Medulla oblongata (tissue), 1 donor: ENCODE measurements around the gene LRRC72.
"Not testable (repeated sequence)": the region's sequence is repeated elsewhere in the genome, so short reads cannot be mapped to it uniquely, and the experiment has no call there.

ENCODE experiments used
- DNase-seq: peaks from one replicate; pipeline ENCODE4 v3.0.0-alpha.2; 2015; ENCODE audit errors: extremely low spot score

The LRRC72 gene

GRCh38 chr7:16528520-16528919 lies 1.9 kb downstream of the LRRC72 start:
- DNase-seq, result no peak

- no peak for DNase-seq
These were observed 3.1 kb downstream of the LRRC72 start for GRCh38 chr7:16529697-16530096.

DNA sequence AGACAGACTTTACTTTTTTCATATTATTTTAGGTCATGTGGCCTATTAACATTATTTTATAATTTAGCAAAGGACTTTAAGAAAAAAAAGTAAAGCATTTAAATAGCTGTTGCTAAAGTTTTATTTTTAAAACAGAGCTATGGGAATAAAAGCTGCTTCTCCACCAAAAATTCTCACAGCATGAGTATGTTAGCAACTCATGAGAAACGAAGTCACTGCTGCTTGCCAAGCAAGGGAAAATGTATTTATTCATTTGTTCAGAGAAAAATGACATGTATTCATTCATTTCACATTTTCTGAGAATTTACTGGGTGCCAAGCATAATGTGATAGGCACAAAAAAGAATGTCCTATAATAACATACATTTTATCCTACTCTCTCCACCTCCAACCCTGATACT lies 5.1 kb downstream of the LRRC72 start:
- no peak for DNase-seq

DNA sequence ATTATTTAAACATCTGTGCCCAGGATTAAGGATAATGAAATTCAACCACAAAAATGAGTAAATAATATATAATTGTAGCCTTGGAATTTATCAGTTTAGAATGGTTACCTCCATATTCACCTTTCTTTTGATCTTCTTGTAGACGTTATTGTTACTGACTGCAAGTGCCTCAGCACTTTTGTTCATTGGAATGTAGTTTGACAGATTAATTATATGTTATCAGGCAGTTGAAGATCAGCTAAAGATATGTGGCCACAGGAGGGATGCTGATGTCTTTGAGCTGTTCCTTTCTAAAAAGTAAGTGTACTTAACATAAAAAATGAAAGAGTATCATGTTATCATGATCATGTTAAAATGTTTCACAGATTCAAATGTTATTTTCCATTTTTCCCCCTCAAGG lies 5.6 kb downstream of the LRRC72 start:
- no peak for DNase-seq

- no peak for DNase-seq
These were observed 8.9 kb downstream of the LRRC72 start for GRCh38 chr7:16535500-16535899.

- not testable (repeated sequence) for DNase-seq
These were observed 13.9 kb downstream of the LRRC72 start for GRCh38 chr7:16540559-16540958.

DNA sequence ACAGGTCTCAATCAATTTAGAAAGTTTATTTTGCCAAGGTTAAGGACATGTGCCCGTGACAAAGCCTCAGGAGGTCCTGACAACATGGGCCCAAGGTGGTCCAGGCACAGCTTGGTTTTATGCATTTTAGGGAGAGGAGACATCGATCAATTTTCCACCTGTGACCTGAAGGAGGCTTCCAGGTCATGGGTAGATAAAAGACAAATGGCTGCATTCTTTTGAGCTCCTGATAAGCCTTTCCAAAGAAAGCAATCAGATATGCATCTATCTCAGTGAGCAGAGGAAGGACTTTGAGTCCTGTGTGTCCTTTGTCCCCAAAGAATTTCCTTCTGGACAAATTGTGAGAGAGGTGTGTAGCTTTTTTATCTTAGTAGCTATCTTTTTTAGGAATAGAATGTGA lies 15.8 kb downstream of the LRRC72 start:
- no peak for DNase-seq

- DNase-seq, result no peak
These were observed 16.8 kb downstream of the LRRC72 start for GRCh38 chr7:16543456-16543855.

- DNase-seq, result no peak
These were observed 20.4 kb downstream of the LRRC72 start for GRCh38 chr7:16546921-16547505.

- no peak for DNase-seq
These were observed 21.8 kb downstream of the LRRC72 start for GRCh38 chr7:16548428-16548827.

DNA sequence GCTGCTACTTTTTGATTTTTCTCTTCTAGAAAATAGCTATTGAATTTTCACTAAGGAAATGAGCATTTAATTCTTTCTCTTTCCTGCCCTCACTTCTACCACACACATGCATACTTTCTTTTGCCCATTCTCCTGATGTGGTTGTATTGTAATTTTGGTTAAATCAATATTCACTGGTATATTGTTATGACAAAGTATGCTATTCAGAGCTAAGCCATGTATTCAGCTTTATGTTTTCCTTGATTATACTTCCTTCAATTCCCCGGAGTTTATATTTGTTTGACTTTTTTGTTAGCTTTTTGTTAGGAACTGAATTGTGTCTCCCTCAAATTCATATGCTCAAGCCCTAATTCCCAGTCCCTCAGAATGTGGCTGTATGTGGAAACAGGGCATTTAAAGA lies 24.0 kb downstream of the LRRC72 start:
- DNase-seq, result no peak

DNA sequence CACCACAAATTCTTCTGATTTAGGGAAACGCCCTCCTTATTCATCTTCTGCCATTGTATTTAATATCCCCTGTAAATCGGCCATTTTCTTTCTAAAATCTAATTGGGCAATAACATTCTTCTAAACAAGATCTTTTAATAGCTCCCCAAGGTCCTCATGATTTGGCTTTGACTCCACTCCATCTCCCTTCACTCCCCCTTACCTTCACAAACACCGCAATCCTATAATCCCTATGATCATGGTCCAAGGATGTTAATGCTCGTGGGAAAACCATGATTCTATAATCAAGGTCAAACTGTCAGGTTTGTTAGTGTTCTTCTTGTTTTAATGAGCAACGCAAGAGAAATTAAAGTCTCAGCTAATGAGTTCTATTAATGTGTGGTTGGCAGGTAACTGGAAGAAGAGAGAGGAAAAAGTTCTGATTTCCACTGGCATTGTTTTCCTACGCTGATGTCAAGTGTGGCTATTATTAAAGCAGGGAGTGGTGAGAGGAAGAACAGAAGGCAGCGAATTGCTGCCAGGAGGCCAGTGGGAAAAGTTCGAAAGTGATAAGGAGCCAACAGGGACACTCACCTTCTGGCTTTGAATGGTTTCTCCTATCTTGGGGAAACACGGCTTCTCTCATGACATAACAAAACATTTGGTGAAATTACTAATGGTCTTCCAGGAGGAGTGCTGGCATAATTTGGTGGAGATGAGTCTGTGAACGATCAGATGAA lies 28.1 kb downstream of the LRRC72 start:
- DNase-seq, result no peak

GRCh38 chr7:16556359-16556758 lies 29.7 kb downstream of the LRRC72 start:
- DNase-seq, result no peak

- no peak for DNase-seq
These were observed 32.2 kb downstream of the LRRC72 start for GRCh38 chr7:16558761-16559302.

DNA sequence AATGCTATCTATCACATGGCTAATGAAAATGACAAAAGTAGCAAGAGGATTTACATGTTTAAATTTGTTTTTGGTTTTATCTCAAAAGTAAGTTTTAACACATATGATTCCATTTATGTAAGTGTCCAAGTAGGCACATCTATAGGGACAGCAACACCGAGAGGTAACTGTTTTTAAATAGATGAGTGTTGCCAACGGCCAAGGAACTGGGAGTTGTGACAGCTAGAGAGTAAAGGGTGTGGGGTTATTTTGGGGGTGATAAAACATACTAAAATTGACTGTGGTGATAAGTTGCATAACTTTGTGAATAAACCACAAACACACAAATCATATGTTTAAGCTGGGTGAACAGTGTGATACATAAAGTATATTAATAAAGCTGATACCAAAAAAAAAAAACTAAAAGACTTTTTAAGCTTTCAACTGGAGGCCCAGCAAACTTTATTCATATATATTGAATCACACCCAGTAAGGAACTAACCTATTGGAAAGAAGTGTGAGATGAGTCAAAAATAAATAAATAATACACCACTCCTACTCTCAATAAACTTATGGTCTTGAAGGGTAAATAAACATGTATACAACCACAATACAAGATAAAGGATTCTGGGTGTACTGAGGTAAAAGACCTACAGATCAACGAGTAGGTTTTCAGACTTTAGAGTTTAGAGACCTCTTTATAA lies 33.0 kb downstream of the LRRC72 start:
- no peak for DNase-seq

DNA sequence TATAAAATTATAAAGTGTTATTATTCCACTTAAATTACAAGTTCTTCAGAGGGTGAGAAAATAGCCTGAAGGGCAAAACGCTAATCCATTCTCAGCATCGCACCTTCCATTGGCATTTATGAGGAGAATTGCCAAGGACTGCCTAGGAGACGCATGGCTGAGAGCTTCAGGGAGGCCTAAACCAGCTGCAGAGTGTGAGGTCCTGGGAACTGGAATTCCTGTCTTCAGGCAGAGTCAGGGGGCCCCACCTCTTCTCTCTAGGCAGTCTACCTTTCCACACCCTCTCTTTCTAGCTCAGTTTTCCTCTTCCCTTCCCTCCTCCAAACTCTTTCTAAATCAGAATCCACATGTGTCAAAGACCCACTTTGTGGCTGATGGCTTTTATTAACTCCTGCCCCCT lies 35.3 kb downstream of the LRRC72 start:
- no peak for DNase-seq

- no peak for DNase-seq
These were observed 36.0 kb downstream of the LRRC72 start for GRCh38 chr7:16562456-16563220.

DNA sequence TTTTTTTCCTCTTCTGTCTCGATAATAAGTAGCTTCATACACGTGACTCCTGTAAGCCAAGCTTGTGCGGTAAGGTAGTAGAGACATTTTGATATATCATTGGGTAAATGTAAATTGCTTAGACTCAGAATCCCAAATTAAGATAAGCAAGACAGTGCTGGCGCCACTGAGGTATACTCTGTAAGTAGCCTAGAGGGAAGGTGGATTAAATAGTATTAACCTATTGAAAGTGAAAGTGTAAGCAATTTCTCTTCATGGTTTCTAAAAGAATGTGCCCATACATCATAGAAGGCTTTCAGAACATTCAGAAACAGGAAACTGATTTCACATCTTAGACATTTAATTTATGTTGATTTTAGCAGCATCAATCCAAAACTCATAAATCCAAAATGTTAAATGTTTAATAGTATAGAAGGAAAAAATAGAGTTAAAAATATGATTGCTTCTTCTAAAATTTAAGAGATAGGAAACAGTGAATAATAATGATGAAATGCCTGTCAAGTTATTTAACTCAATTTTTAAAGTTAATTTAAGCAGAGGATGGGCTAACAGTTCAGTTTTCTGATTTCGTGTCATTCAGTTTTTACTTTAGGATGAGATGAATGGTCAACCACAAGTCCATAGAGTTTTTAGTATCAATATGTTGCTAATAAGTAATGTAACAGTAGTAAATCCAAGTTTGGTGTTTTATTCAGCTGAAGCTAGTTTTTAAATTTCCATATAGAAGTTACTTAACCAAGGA lies 36.8 kb downstream of the LRRC72 start:
- DNase-seq, result no peak

GRCh38 chr7:16564023-16564380 lies 37.4 kb downstream of the LRRC72 start:
- no peak for DNase-seq

- DNase-seq, result peak; percentile 61
These were observed 38.3 kb downstream of the LRRC72 start for GRCh38 chr7:16564909-16565426.

DNA sequence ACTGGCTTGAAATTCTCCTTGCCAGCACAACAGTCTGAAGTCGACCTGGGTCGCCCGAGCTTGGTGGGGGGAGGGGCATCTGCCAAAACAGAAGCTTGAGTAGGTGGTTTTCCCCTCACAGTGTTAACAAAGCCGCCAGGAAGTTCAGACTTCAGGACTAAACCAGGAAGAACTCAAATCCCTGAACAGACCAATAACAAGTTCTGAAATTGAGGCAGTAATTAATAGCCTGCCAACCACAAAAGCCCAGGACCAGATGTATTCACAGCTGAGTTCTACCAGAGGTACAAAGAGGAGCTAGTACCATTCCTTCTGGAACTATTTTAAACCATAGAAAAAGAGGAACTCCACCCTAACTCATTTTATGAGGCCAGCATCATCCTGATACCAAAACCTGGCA lies 45.3 kb downstream of the LRRC72 start:
- no peak for DNase-seq
